Common myeloid progenitor, CD34-positive (primary cell): ENCODE measurements around the gene TMEM95.
"Not testable (repeated sequence)": the region's sequence is repeated elsewhere in the genome, so short reads cannot be mapped to it uniquely, and the experiment has no call there.

Experiments used
- CTCF ChIA-PET: fragments of 350-600 bp; sonication (Branson Sonifier 250); formaldehyde crosslinking; loops from one replicate; lab custom pipeline; 2021; ENCODE audit warnings: antibody characterized with exemption; lab: Charles Lee
- POLR2A ChIA-PET: fragments of 350-600 bp; sonication (Branson Sonifier 250); formaldehyde crosslinking; loops from one replicate; lab custom pipeline; 2021; ENCODE audit warnings: antibody characterized with exemption; lab: Charles Lee
- DNase-seq, 3 donors: peaks; one replicate each; pipeline versions ENCODE4 v3.0.0 to v3.0.0-alpha.2; 2013
- H3K27ac ChIP-seq, 2 experiments: 1 replicate in 1 of 2; 2 replicates in 1 of 2; pipeline ENCODE4 v1.7.0; 2013; ENCODE audit warnings: inconsistent platforms in 2 of 2, low read length in 2 of 2, mild to moderate bottlenecking in 2 of 2, low read depth in 1 of 2, moderate library complexity in 1 of 2; ENCODE audit not compliant: severe bottlenecking in 2 of 2, insufficient read depth in 1 of 2, poor library complexity in 1 of 2
- H3K27me3 ChIP-seq, 5 experiments: replicated peaks in 2 of 5; 1 replicate in 3 of 5; 2 replicates in 2 of 5; pipeline versions ENCODE4 v1.6.1 to v1.7.0; 2013; ENCODE audit warnings: low read length in 4 of 5, mild to moderate bottlenecking in 2 of 5, moderate library complexity in 2 of 5, inconsistent platforms in 1 of 5; ENCODE audit not compliant: insufficient read depth in 5 of 5, control insufficient read depth in 4 of 5
- H3K36me3 ChIP-seq, 4 experiments: 1 replicate in 2 of 4; 2 replicates in 2 of 4; pipeline versions ENCODE4 v1.6.1 to v1.7.0; 2013; ENCODE audit warnings: low read length in 3 of 4, control low read depth in 1 of 4, mild to moderate bottlenecking in 1 of 4; ENCODE audit not compliant: control insufficient read depth in 4 of 4, insufficient read depth in 4 of 4
- H3K4me1 ChIP-seq, 4 experiments: 1 replicate in 3 of 4; 2 replicates in 1 of 4; pipeline versions ENCODE4 v1.6.1 to v1.7.1; 2013; ENCODE audit warnings: low read length in 3 of 4, mild to moderate bottlenecking in 3 of 4, control low read depth in 1 of 4, inconsistent platforms in 1 of 4, moderate library complexity in 1 of 4; ENCODE audit not compliant: control insufficient read depth in 4 of 4, insufficient read depth in 4 of 4; ENCODE audit errors: control extremely low read depth in 1 of 4
- H3K4me3 ChIP-seq, 7 experiments: 1 replicate in 4 of 7; 2 replicates in 3 of 7; pipeline versions ENCODE4 v1.5.1 to v1.7.0; 2013; ENCODE audit warnings: mild to moderate bottlenecking in 7 of 7, low read length in 6 of 7, moderate library complexity in 6 of 7, inconsistent platforms in 2 of 7, low read depth in 2 of 7, control low read depth in 1 of 7; ENCODE audit not compliant: insufficient read depth in 4 of 7, control insufficient read depth in 1 of 7; ENCODE audit errors: extremely low read depth in 1 of 7
- H3K9me3 ChIP-seq, 5 experiments: 1 replicate in 4 of 5; 2 replicates in 1 of 5; pipeline versions ENCODE4 v1.6.1 to v1.7.1; 2013; ENCODE audit warnings: low read length in 4 of 5, mild to moderate bottlenecking in 2 of 5, inconsistent platforms in 1 of 5, low read depth in 1 of 5, moderate library complexity in 1 of 5; ENCODE audit not compliant: control insufficient read depth in 4 of 5, insufficient read depth in 2 of 5; ENCODE audit errors: control extremely low read depth in 1 of 5
- WGBS: methylation state at CpG from one replicate; pipeline ENCODE4 v1.1.5; 2013; ENCODE audit not compliant: insufficient coverage; 5-methylcytosine and 5-hydroxymethylcytosine counted together

The TMEM95 gene

DNA sequence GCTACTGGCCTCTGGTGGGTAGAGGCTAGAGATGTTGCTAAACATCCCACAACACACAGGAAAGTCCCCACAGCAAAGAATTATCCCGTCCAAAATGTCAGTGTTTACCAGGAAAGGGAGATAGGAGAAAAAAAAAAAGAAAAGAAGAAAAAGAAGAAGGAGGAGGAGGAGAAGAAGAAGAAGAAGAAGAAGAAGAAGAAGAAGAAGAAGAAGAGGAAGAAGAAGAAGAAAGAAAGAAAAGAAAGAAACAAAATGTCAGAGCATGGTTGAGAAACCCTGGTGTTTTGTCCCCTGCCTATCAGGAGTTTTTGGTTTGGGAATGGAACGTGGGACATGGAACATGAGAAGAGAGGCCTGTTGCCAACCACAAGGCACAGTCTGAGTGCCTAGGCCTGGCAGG lies 2.4 kb downstream of the TMEM95 start:
- peaks cover 0 to 7% (median 0%) of the 10 kb centered on the region in 4 experiments for H3K36me3 ChIP-seq
- ChIA-PET POLR2A (no interaction called here), CTCF (interaction anchor here (1.3 to 2.1 kb wide), 2 partner anchors 11 to 41 kb away, joined by 3 to 8 read pairs; no protein-coding TSS in a partner anchor)
- no peak overlapping the region for H3K4me3 ChIP-seq
- no peaks in the 10 kb centered on the region for H3K27me3 ChIP-seq
- 93% methylated on average over 1 of the region's 2 CpGs for WGBS
- H3K4me1 ChIP-seq: peaks cover 0 to 11% (median 4%) of the 10 kb centered on the region in 4 experiments
- DNase-seq: no peak
- no peaks in the 10 kb centered on the region for H3K9me3 ChIP-seq
- H3K27ac ChIP-seq: no peak overlapping the region

- no peaks in the 10 kb centered on the region for H3K9me3 ChIP-seq
- ChIA-PET POLR2A (no interaction called here), CTCF (interaction anchor here (0.8 to 1.8 kb wide), 2 partner anchors 8 to 40 kb away, joined by 3 to 4 read pairs; no protein-coding TSS in a partner anchor)
- H3K27ac ChIP-seq: no peak overlapping the region
- DNase-seq: no peak
- WGBS: 59% methylated on average over 3 of the region's 3 CpGs
- no peaks in the 10 kb centered on the region for H3K27me3 ChIP-seq
- H3K36me3 ChIP-seq: no peaks in the 10 kb centered on the region
- H3K4me3 ChIP-seq: no peak overlapping the region
- no peaks in the 10 kb centered on the region for H3K4me1 ChIP-seq
Measured at GRCh38 chr17:7361906-7362305, 7.0 kb downstream of the TMEM95 start.

GRCh38 chr17:7363311-7363710 lies 8.4 kb downstream of the TMEM95 start:
- H3K27ac ChIP-seq: no peak overlapping the region
- no peak for DNase-seq
- 94% methylated on average over 5 of the region's 6 CpGs for WGBS
- POLR2A ChIA-PET: no interaction called here
- H3K4me1 ChIP-seq: no peaks in the 10 kb centered on the region
- CTCF ChIA-PET: interaction anchor here (1.8 kb wide), 1 partner anchor 10 kb away, joined by 4 read pairs; no protein-coding TSS in a partner anchor
- no peaks in the 10 kb centered on the region for H3K27me3 ChIP-seq
- H3K4me3 ChIP-seq: no peak overlapping the region
- no peaks in the 10 kb centered on the region for H3K9me3 ChIP-seq
- H3K36me3 ChIP-seq: no peaks in the 10 kb centered on the region

GRCh38 chr17:7365963-7366362 lies 11.0 kb downstream of the TMEM95 start:
- DNase-seq, H3K27me3 ChIP-seq, POLR2A ChIA-PET, H3K36me3 ChIP-seq, H3K9me3 ChIP-seq, H3K27ac ChIP-seq, H3K4me1 ChIP-seq, H3K4me3 ChIP-seq: not testable (repeated sequence)
- WGBS: no CpG with 5 or more reads among the region's 7 CpGs
- CTCF ChIA-PET: interaction anchor here (1.2 kb wide), 1 partner anchor 71 kb away, joined by 3 read pairs; no protein-coding TSS in a partner anchor

DNA sequence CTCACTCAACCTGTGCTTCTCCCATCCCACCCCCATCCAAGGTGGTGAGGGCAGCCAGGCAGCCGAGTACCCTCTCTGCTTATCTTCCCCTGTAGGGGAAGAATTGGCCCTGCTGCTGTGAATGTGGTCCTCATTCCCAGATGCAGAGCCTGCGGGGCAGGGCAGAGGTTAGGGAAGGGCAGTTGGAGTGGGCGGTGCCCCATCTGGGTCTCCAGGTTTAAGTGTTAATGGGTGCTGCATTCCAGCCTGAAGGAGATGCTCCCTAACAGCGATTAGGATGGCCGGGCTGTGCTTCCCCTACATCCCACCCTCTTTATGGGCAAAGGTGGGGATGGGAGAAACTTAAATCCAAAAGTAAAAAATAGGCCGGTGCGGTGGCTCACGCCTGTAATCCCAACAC lies 12.1 kb downstream of the TMEM95 start:
- ChIA-PET POLR2A (no interaction called here), CTCF (interaction anchor here (1.9 kb wide), 1 partner anchor 11 kb away, joined by 8 read pairs; no protein-coding TSS in a partner anchor)
- H3K4me3 ChIP-seq: no peak overlapping the region
- H3K36me3 ChIP-seq: no peaks in the 10 kb centered on the region
- 100% methylated on average over 3 of the region's 8 CpGs for WGBS
- H3K27ac ChIP-seq: no peak overlapping the region
- DNase-seq: no peak
- peaks cover 0 to 6% (median 0%) of the 10 kb centered on the region in 5 experiments for H3K27me3 ChIP-seq
- no peaks in the 10 kb centered on the region for H3K4me1 ChIP-seq
- H3K9me3 ChIP-seq: no peaks in the 10 kb centered on the region

DNA sequence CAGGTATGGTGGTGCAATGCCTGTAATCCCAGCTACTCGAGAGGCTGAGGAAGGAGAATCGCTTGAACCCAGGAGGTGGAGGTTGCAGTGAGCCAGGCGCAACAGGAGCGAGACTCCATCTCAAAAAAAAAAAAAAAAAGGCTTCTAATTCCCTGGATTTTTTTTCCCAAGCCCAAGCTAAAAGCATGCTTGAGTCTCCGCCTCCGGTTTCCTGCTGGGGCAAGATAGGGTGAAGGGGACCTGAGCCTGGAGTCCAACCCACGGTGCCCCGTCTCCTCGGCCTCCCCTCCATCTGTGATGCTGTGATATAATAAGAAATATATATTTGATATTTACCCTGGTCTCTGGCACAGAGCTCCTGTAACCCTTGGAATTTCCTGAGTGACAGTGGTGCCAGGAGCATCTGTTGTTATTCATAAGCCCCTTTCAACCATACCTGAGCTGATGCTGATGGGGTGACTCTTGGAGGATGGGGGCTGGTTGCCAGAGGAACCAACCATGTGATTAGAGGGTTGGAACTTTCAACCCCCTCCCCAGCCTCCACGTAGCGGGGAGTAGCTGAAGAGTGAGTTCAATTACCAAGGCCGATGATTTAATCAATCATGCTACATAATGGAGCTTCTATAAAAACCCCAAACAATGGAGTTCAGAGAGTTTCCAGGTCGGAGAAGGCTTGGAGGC lies 13.1 kb downstream of the TMEM95 start:
- WGBS: 67% methylated on average over 2 of the region's 13 CpGs
- ChIA-PET POLR2A (interaction anchor here (0.6 kb wide), 1 partner anchor 190 kb away, joined by 3 read pairs; the partner anchor contains the start of gene TNFSF13), CTCF (interaction anchor here (0.9 to 1.9 kb wide), 3 partner anchors 12 to 72 kb away, joined by 3 to 8 read pairs (median 3); no protein-coding TSS in a partner anchor)
- Histone ChIP-seq H3K27me3 (peaks cover 0 to 6% (median 0%) of the 10 kb centered on the region in 5 experiments), H3K4me3 (no peak overlapping the region), H3K4me1 (no peaks in the 10 kb centered on the region), H3K36me3 (no peaks in the 10 kb centered on the region), H3K9me3 (no peaks in the 10 kb centered on the region), H3K27ac (no peak overlapping the region)
- no peak for DNase-seq

GRCh38 chr17:7368599-7368994 lies 13.6 kb downstream of the TMEM95 start:
- not testable (repeated sequence) for H3K4me1 ChIP-seq, H3K27ac ChIP-seq, H3K27me3 ChIP-seq, H3K4me3 ChIP-seq, DNase-seq, H3K9me3 ChIP-seq, H3K36me3 ChIP-seq
- ChIA-PET POLR2A (interaction anchor here (0.9 kb wide), 1 partner anchor 32 kb away, joined by 3 read pairs; the partner anchor contains the start of gene ACAP1), CTCF (interaction anchor here (0.9 to 2.0 kb wide), 3 partner anchors 12 to 72 kb away, joined by 3 to 8 read pairs (median 7); no protein-coding TSS in a partner anchor)
- WGBS: 83% methylated on average over 4 of the region's 5 CpGs
